Measurements from ENCODE around the gene FHOD1.

The FHOD1 gene

DNA sequence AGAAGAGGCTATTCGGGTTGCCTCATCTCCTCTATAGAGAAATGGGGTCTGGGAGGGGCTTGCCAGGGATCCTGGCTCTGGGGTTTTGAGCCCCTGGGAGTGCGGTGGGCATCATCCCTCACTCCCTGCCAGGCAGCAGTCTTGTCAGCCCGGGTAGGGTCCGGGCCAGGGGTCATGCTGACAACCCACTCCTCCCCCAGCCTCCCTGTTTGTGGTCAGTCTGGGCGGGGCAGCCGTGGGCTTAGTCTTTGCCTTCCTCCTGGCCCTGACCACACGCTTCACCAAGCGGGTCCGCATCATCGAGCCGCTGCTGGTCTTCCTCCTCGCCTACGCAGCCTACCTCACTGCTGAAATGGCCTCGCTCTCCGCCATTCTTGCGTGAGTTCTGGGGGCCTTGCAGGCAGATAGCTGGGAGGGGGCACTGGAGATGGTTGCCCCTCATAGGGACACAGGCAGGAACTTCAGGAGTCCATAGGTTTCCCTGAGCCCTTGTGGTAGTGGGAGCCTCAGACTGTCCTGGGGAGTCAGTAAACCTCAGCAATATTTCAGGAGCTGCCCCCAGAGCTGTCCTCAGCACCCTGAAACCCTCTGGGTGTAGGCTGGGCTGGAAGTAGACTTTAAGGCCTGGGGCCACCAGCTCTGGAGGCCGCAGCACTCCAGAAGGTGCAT is 8.4 kb upstream of the FHOD1 start:
- H3K27me3 ChIP-seq (replicated peaks; ENCODE audit: control insufficient read depth, insufficient read depth, low read length) = no peaks in the 10 kb centered on the region
- DNase-seq (ENCODE audit: extremely low read depth, insufficient read length) = no peak
- no peak for TF ChIP-seq CTCF (IDR thresholded peaks at IDR 0.05; ENCODE audit: insufficient read depth, low read length, poor library complexity, severe bottlenecking)

DNA sequence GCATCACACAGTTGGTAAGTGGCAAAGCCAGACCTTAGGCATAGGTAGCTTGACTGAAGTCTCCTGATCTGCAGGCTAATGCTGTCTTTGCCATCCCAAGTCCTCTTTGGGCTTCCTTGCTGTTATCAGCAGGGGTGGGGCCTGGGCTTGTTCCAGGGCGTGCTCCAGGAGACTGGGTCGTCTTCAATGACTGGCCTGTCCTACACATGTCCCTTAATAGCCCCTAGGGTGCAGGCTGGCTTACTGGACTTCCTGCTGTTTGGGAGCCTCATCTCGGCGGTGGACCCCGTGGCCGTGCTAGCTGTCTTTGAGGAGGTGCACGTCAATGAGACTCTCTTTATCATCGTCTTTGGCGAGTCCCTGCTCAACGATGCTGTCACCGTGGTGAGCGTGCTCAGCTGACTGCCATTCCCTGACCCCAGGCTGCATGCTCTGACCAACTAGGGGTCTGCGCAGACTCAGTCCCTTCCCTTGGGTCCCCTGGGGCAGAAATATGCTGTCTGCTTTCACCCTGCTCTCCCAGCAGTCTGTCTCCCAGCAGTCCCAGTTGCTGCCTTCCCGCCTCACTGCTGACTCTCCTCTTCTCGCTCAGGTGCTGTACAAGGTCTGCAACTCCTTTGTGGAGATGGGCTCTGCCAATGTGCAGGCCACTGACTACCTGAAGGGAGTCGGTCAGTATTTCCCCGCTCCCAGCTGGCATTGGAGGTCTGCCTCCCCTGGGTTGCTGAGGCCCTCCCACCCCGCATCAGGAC is 7.7 kb upstream of the FHOD1 start:
- no peak for DNase-seq (ENCODE audit: extremely low read depth, insufficient read length)
- no peak for TF ChIP-seq CTCF (IDR thresholded peaks at IDR 0.05; ENCODE audit: insufficient read depth, low read length, poor library complexity, severe bottlenecking)
- no peak overlapping the region for H3K4me3 ChIP-seq (replicated peaks; ENCODE audit: low read depth, low read length)
- H3K36me3 ChIP-seq (ENCODE audit: control insufficient read depth, insufficient read depth, low read length) = no peaks in the 10 kb centered on the region; the same call in 1 of the 2 replicates
- H3K27me3 ChIP-seq (replicated peaks; ENCODE audit: control insufficient read depth, insufficient read depth, low read length) = no peaks in the 10 kb centered on the region

More for the DNA sequence above, 8.4 kb upstream of the FHOD1 start:
- no peaks in the 10 kb centered on the region; the same call in 1 of the 2 replicates for H3K36me3 ChIP-seq (ENCODE audit: control insufficient read depth, insufficient read depth, low read length)
- H3K4me3 ChIP-seq (replicated peaks; ENCODE audit: low read depth, low read length) = no peak overlapping the region

DNA sequence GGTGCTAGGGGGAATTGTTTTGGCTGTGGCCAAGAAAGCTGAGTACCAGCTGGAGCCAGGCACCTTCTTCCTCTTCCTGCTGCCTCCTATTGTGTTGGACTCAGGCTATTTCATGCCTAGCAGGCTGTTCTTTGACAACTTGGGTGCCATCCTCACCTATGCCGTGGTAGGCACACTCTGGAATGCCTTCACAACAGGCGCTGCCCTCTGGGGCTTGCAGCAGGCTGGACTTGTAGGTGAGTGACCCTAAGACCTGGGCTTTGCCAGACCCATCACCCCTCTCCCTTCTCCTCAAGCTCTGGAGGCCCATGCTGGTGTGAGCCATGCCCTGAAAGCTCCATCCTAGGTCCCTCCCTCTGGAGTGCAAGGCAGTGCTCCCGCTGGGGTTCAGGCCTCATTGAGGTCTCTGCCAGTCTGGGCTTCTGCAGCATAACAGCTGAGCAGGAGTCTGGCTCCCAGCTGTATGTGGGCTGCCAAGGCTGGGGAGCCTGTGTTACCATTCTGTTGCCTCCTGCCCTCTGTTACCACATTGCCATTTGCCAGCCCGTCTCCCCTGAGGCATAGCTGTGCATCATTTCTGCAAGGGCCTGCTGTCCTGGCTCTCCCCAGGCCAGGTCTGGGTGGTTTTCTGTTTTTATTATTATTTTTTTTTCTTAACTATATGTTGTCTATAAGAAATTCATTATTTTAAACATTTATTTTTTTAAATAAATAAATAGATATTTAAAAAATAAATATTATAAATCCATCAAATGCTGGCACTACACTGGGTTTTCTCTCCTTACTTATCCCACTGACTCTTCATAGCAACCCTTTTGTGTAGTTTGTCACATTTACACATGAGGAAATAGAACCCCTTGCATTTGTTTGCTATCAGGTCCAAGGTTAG is 5.6 kb upstream of the FHOD1 start:
- no peak for TF ChIP-seq CTCF (IDR thresholded peaks at IDR 0.05; ENCODE audit: insufficient read depth, low read length, poor library complexity, severe bottlenecking)
- no peak for DNase-seq (ENCODE audit: extremely low read depth, insufficient read length)
- Histone ChIP-seq H3K27me3 (replicated peaks; ENCODE audit: control insufficient read depth, insufficient read depth, low read length) (no peaks in the 10 kb centered on the region), H3K36me3 (ENCODE audit: control insufficient read depth, insufficient read depth, low read length) (no peaks in the 10 kb centered on the region; the same call in 1 of the 2 replicates), H3K4me3 (replicated peaks; ENCODE audit: low read depth, low read length) (no peak overlapping the region)

GRCh38 chr16:67250045-67250327 is 2.7 kb upstream of the FHOD1 start:
- TF ChIP-seq CTCF (IDR thresholded peaks at IDR 0.05; ENCODE audit: insufficient read depth, low read length, poor library complexity, severe bottlenecking) = no peak
- DNase-seq (ENCODE audit: extremely low read depth, insufficient read length) = no peak
- H3K36me3 ChIP-seq (ENCODE audit: control insufficient read depth, insufficient read depth, low read length) = no peaks in the 10 kb centered on the region; the same call in 1 of the 2 replicates
- H3K4me3 ChIP-seq (replicated peaks; ENCODE audit: low read depth, low read length) = no peak overlapping the region
- no peaks in the 10 kb centered on the region for H3K27me3 ChIP-seq (replicated peaks; ENCODE audit: control insufficient read depth, insufficient read depth, low read length)

DNA sequence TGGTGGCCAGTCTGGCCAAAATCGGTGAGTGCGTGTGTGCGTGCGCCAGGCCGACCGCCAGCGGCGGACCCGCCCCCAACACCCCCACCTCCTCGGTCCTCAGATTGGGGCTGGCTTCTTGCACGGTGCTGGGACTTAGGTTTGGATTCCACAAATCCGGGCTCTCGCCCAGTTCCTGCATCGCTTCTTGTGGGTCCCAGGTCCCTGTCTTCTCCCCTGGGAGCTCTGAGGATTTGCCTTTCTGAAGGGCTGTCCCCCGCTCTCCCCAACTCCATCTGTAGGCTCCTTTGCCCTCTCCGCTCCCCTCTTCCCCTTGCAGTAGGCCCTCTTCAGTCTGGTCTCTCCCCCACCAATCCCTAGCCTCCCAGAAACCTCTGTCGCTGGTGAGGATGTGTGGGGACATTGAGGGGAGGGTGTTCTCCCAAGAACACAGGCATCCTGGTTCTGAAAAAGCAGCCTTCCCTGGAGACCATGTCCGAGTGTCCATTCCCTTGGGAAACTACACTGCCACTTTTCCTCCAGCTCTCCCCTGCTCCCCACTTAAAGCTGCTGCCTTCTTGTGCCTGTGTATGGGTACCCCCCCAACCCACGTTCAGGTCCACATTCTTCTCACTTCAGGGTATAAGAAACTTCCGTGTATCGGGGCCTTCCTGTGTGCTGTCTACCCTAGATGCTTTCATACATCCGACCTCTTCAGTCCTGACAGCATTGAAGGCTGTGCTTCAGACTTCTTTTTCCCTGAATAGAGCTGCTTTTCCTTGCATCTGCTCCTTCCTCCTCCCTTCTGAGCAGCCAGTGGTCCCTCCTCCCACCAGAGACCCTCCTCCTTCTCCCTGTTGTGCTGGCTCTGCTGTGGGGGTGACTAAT is 2.1 kb upstream of the FHOD1 start:
- no peaks in the 10 kb centered on the region; the same call in 1 of the 2 replicates for H3K36me3 ChIP-seq (ENCODE audit: control insufficient read depth, insufficient read depth, low read length)
- no peaks in the 10 kb centered on the region for H3K27me3 ChIP-seq (replicated peaks; ENCODE audit: control insufficient read depth, insufficient read depth, low read length)
- no peak for DNase-seq (ENCODE audit: extremely low read depth, insufficient read length)
- H3K4me3 ChIP-seq (replicated peaks; ENCODE audit: low read depth, low read length) = peak overlapping the region; percentile 51
- no peak for TF ChIP-seq CTCF (IDR thresholded peaks at IDR 0.05; ENCODE audit: insufficient read depth, low read length, poor library complexity, severe bottlenecking)
